ENCODE results near the gene TXNRD2.

TXNRD2 gene

DNA sequence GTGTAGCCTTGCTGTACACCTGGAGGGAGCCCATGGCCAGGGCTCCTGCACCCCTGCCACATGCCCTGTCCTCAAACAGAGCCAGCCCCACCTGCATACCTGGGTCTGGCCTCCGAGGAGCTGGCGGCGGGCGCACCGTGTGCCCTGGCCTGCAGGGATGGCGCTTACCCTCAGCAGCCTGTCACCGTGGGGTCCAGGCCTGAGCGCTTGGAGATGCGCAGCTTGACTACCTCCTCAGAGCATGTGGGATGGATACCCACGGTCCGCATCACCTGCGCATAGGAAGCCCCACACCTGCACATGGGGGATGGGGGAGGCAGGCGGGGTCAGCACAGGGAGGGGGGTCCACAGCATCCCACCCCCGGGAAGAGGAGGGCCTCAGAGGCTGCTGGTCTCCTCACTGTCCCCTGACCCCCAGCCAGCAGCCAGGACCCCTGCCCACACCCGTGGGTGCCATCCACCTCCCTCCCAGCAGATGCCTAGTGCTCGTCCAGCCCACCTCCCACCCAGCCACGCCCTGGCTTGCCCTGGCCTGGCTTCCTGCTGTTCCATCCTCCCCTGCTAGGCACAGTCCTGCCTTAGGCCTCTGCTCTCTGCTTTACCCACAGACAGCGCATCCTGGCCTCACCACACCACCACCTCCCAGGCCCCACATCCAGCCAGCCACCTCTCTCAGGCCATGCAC is 64.5 kb downstream of the TXNRD2 start:
- no peak for DNase-seq (ENCODE audit: low read depth in 3 of 3)

DNA sequence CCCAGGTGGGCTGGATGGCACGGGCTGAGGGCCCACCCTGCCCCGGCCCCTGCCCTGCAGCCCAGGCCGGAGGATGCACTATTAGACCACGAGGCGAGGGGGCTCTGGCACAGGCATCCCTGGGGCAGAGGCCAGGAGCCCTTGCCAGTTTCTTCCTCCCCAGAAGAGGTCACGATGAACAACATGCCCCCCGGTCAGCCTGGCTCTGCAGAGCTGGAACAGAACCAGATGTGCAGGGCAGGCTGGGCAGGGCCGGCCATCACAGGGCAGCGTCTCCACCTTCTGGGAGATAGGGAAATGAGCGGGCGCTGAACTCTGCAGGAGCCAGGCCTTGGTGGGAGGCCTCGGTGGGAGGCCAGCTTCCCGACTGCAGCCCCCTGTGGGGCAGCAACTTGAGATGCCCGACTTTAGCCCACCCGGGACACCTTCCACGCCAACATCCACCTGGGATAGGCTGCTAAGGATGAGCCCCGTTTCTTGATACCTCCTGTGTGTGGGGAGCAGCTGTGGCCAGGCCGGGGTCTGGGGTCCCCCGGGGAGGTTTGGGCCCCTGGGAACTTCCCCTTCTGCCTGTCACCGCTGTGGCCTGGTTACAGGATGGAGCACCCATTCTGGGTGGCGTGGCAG is 65.2 kb downstream of the TXNRD2 start:
- DNase-seq (ENCODE audit: low read depth in 3 of 3) = no peak

DNA sequence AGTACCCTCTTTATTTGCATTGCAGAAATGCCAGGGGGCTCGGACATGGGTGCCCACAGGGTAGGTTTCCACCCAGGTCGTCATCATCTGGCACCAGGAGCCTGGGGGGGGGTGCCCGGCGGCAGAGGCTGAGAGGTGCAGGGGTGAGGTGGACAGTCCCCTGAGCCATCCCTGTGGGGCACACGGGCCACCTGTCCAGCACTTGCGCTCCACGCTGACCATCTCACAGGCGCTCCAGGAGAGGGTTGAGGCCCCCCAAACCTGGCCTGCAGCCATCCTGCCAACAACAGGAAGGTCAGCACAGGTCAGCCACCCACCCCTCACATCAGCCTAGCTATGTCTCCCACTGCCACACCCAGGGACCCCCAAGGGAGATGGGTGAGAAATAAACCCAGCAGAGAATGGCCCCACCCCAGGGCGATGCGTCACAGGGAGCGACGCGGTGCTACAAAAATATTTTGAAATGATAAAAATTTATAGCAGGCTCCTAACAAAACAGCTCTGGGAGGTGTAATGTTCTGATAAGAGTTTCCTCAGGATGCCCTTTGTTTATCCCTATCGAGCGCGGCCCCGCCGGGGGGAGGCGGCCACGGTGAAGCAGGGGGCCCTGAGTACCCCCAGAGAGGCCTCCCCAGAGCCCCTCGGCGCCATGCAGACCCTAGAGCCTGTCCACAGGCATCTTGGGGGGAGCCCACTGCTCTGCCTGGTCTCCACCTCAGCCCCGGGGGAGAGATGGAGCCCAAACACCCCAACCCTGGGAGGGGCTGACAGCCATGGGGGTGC is 65.9 kb downstream of the TXNRD2 start:
- no peak for DNase-seq (ENCODE audit: low read depth in 3 of 3)

- DNase-seq (ENCODE audit: low read depth in 3 of 3) = no peak
Observed at GRCh38 chr22:19875061-19875530, 66.5 kb downstream of the TXNRD2 start.

GRCh38 chr22:19874307-19875060 is 67.1 kb downstream of the TXNRD2 start:
- no peak for DNase-seq (ENCODE audit: low read depth in 3 of 3)

DNA sequence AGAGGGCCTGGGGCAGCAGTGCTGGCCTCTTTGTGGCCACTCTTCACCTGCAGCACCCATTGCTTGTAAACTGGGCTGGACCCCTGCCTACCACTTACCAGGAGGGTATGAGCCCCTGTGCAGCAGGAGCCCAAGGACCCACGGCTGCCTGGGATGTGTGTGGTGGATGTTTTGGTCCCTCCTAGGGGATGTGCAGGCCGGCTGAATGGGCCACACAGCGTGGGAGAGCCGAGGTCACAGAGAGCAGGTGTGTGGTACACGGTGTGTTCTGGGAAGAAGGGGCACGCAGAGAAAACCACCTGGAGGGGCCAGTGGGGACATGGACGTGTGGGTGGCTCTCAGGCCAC is 67.7 kb downstream of the TXNRD2 start:
- DNase-seq (ENCODE audit: low read depth in 3 of 3) = no peak

DNA sequence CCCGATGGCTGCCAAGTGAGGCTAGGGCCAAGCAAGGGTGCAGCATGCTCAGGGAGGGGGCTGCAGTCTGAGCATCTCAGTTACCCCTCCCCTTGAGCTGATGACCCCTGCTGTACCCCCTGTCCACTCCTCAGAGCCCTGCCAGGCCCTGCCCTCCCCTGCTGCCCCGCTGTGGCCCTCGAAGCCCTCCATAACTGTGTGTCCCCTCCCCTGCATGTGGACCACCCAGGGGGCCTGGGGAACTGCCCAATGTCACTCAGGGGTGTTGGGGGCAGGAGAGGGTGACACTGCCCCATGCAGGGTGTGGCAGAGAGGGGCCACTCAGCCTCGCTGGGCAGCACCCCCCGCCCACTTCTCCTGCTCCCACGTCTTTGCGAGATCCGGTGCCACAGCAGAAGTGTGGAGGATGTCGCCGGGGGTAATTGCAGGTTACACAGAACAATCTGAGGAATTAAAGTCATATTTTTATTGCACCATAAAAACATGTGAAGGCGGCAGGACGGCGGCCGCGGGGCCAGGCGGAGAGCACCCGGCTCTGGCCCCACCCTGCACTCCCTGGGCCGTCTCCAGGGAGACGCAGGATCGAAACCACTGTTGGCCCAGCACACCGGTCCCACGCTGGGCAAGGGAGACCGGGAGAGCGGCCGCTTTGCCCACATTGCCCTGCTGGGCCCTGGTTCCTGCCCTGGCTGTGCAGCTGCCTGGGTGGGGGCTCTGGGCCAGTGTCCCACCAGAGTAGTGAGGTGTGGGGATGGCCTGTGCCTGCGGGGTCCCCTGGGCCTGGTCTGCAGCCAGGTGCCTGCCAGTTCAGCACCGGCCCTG is 68.3 kb downstream of the TXNRD2 start:
- DNase-seq (ENCODE audit: low read depth in 3 of 3) = no peak

DNA sequence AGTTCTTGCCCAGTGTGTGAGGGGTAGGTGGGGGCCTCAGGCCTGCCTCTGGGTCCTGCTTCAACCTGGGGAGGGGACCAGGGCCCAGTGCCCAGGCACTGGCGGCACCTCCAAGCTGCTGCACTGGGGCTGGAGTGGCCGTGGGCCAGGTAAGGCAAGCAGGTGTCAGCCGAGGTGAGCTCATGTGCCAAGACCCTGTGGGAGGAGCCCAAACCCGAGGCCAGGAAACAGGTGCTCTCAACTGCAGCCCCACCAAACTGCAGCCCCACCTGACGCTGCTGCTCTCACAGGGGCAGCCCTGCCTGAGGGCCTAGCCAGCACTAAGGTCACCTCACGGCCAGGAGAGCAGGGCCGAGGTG is 68.9 kb downstream of the TXNRD2 start:
- DNase-seq (ENCODE audit: low read depth in 3 of 3) = no peak

- DNase-seq (ENCODE audit: low read depth in 3 of 3) = no peak
Observed at GRCh38 chr22:19871845-19872778, 69.5 kb downstream of the TXNRD2 start.

GRCh38 chr22:19871023-19871844 is 70.4 kb downstream of the TXNRD2 start:
- DNase-seq (ENCODE audit: low read depth in 3 of 3) = no peak

DNA sequence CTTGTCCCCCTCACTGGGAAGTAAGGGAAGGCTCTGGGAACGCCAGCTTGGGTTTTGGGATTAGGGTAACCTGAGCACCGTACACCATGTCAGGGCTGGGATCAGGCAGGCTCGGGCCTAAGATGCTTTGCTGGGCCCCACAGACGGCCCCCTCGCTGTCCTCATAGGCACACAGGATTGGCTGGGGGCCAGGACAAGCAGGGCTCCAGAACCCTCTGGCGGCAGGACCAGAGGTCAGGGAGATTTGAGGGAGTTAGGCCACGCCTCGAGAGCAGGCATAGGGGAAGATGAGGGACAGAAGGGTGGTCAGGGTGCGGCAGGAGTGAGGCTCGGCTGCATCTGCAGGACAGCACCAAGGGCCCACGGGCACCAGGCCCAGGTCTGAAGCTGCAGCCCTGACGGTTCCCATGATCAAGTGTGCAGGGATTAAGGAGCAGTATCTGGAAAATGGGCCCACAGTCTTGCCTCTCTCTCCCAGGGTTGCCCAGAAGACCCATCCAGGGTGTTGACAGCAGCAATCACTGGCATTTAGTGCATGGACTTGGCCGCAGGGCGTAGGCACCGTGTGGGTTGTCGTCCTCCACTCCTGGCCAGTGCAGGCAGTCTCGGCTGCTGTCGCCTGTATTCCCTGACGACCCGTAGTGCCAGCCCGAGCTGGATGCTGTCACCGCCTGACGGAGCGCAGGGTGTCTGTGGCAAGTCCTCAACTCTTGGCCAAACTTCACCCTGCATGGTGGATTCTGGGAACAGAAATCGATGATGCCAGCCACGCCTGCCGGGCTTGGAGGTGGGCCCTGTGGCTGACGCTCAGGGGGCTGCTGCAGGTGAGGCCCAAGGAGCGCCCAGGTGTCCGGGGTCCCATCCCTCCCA is 71.2 kb downstream of the TXNRD2 start:
- no peak for DNase-seq (ENCODE audit: low read depth in 3 of 3)

GRCh38 chr22:19869497-19870152 is 72.0 kb downstream of the TXNRD2 start:
- no peak for DNase-seq (ENCODE audit: low read depth in 3 of 3)

DNA sequence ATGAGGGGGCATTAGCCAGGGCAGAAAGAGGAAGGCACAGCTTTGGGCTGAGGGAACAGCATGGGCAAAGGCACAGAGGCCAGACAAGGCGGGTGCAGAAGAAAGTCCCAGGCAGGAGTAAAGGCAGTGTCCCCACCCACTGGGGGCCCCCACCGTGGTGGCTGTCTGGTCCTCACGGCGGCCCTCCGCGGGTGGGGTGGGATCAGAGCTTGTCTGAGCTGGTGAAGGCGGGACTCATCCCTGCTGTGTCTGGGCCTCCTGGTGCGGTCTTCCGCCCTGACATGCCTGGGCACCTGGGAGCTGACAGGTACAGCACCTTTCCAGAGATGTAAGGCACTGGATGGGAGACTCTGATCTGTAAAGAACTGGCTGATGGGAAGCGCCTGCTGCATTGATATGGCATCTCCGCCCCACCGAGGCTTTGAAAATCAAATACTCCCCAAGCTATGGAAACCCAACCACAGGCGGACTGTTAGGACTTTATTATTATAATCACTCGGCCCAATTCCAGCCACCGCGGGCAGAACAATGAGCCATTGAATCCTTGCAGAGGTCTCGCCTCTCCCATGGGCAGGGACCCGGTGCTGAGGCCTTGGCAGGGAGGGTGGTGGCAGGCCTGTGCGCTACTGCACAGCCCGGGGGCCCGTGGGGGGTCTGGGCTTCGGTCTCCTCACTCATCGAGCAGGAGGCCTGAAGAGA is 72.7 kb downstream of the TXNRD2 start:
- DNase-seq (ENCODE audit: low read depth in 3 of 3) = no peak

GRCh38 chr22:19868333-19868732 is 73.3 kb downstream of the TXNRD2 start:
- no peak for DNase-seq (ENCODE audit: low read depth in 3 of 3)

GRCh38 chr22:19867617-19868016 is 74.0 kb downstream of the TXNRD2 start:
- DNase-seq (ENCODE audit: low read depth in 3 of 3) = no peak

DNA sequence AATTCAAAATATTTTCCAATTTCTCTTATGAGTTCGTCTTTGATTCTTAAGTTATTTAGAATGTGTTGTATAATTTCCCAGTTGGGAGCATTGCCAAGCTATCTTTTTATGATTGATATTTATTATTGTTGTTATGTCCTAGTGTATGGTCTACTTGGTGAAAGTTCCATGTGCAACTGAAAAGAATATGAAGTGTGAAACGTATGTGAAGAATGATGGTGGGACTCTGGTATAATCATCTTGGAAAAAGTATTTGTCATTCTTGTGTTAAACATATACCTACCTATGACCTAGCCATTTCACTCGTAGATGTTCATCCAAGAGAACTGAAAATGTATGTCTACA is 75.0 kb downstream of the TXNRD2 start:
- DNase-seq (ENCODE audit: low read depth in 3 of 3) = no peak

DNA sequence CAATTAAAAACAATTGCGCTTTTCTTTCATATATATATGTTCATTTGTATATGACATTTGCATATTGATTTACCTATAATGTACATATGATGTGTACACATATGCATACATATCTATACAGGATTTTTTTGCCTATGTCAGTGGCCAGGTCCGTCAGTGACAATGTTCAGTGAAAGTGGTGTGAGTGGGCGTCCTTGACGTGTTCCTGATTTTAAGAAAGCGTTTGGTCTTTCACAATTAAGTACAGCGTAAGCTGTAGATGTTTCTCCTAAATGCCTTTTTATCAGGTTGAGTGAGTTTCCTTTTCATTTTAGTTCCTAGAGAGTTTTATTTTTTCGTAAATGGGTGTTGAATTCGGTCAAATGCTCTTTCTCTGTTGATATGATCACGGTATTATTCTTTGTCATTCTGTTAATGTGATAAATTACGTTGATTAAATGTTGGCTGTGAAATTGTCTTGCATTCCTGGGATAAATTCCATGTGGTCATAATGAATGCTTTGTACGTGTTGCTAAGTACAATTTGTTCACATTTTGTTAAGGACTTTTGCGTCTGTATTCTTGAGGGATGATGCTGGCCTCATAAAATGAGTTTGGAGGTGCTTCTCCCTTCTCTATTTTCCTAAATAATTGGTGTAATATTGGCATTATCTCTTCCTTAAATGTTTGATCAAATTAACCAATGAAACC is 76.3 kb downstream of the TXNRD2 start:
- no peak for DNase-seq (ENCODE audit: low read depth in 3 of 3)

Data from stimulated activated CD4-positive, alpha-beta T cell treated with anti-CD3 and anti-CD28 coated beads, TNF-alpha, amount 100 ng/mL, for 24 hours (primary cell).